ENCODE data around the gene CAMK2D. TPM values are rescaled to one million over a fixed set of nuclear protein-coding genes. Genes with fewer than 3 reads are reported as not detected.

The CAMK2D gene
- total RNA-seq, 1 experiment from 2014 or later, result 9.0 TPM

- H3K27me3 Mint-ChIP-seq (ENCODE audit: low read depth), result no peaks in the 10 kb centered on the region
- H3K4me3 Mint-ChIP-seq, result no peak overlapping the region
- Histone ChIP-seq H3K14ac (ENCODE audit: insufficient read depth, low read length) (peak overlapping the region; percentile 50; the same call in 1 of the 2 replicates), H3K4me2 (ENCODE audit: insufficient read depth, insufficient read length, low read length) (no peak overlapping the region), H3K23ac (ENCODE audit: insufficient read length, low read depth, low read length) (no peak overlapping the region), H2BK120ac (ENCODE audit: low read depth, low read length, poor library complexity, severe bottlenecking) (no peak overlapping the region), H3K9me3 (ENCODE audit: control insufficient read depth, low read depth, low read length) (no peaks in the 10 kb centered on the region), H3K4me1 (ENCODE audit: insufficient read depth, low read length) (no peaks in the 10 kb centered on the region; the same call in 1 of the 2 replicates), H2BK12ac (ENCODE audit: insufficient read length, low read depth, low read length) (no peak overlapping the region), H3K79me1 (ENCODE audit: insufficient read depth, low read depth, low read length, poor library complexity, severe bottlenecking) (no peaks in the 10 kb centered on the region), H3K4ac (ENCODE audit: low read depth, low read length) (no peak overlapping the region), H3K56ac (ENCODE audit: insufficient read length, low read depth, low read length) (no peak overlapping the region), H4K8ac (replicated peaks; ENCODE audit: insufficient read length, low read depth, low read length) (no peak overlapping the region), H3T11ph (ENCODE audit: low read length) (no peak overlapping the region), H3K9ac (ENCODE audit: extremely low read depth, insufficient read length, low read length) (no peak overlapping the region), H4K5ac (ENCODE audit: insufficient read length, low read depth, low read length) (no peak overlapping the region), H4K91ac (ENCODE audit: insufficient read length, low read depth, low read length) (no peak overlapping the region), H2AFZ (ENCODE audit: low read length) (no peak overlapping the region), H2BK20ac (ENCODE audit: low read depth, low read length, poor library complexity, severe bottlenecking) (no peak overlapping the region), H3K27ac (ENCODE audit: insufficient read length, low read depth, low read length) (no peak overlapping the region), H2AK5ac (ENCODE audit: insufficient read length, low read length) (no peak overlapping the region), H2BK5ac (ENCODE audit: insufficient read length, low read length) (no peak overlapping the region), H2BK15ac (ENCODE audit: low read depth, low read length) (no peak overlapping the region), H3K27me3 (ENCODE audit: insufficient read depth, low read length) (no peaks in the 10 kb centered on the region), H4K20me1 (ENCODE audit: control insufficient read depth, insufficient read depth, insufficient read length) (no peaks in the 10 kb centered on the region), H3K18ac (ENCODE audit: insufficient read length, low read depth, low read length) (no peak overlapping the region), H3K79me2 (ENCODE audit: insufficient read depth, low read length) (no peaks in the 10 kb centered on the region), H3K23me2 (ENCODE audit: insufficient read length, low read depth, low read length, poor library complexity, severe bottlenecking) (no peaks in the 10 kb centered on the region)
- H3K27ac Mint-ChIP-seq, result no peak overlapping the region
- peaks cover 10 to 25% of the 10 kb centered on the region in 2 experiments for H3K4me1 Mint-ChIP-seq
- no peaks in the 10 kb centered on the region for H3K36me3 Mint-ChIP-seq (ENCODE audit: insufficient read depth in 1 of 3, low read depth in 3 of 3)
- no peaks in the 10 kb centered on the region for H3K9me3 Mint-ChIP-seq
- DNase-seq, result no peak
- TF ChIP-seq CTCF (conservative IDR thresholded peaks at IDR 0.05), result no peak
These were observed 124.7 kb downstream of the CAMK2D start for GRCh38 chr4:113636877-113637276.
